HG02763 (cell line): ENCODE data around the gene SLC6A17.

Experiments
- ATAC-seq: cut with Tn5 transposase; IDR thresholded peaks from one replicate; pipeline ENCODE4 v1.9.1; 2021; ENCODE audit warnings: mild to moderate bottlenecking, moderate library complexity; ENCODE audit not compliant: unreplicated experiment

SLC6A17 gene

DNA sequence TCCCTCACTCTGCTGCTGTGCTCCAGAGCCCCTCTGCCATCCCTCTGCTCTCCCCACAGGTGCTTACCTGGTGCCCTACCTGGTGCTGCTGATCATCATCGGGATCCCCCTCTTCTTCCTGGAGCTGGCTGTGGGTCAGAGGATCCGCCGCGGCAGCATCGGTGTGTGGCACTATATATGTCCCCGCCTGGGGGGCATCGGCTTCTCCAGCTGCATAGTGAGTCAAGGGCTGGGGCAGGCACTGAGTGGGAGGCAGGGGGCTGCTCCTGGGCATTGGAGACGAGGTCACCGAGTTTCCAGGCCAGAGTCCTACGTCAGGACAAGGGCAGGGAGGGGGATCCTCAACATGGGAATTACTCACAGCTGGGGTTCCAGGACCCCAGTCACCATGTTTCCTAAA is 21.7 kb downstream of the SLC6A17 start:
- ATAC-seq: no peak

DNA sequence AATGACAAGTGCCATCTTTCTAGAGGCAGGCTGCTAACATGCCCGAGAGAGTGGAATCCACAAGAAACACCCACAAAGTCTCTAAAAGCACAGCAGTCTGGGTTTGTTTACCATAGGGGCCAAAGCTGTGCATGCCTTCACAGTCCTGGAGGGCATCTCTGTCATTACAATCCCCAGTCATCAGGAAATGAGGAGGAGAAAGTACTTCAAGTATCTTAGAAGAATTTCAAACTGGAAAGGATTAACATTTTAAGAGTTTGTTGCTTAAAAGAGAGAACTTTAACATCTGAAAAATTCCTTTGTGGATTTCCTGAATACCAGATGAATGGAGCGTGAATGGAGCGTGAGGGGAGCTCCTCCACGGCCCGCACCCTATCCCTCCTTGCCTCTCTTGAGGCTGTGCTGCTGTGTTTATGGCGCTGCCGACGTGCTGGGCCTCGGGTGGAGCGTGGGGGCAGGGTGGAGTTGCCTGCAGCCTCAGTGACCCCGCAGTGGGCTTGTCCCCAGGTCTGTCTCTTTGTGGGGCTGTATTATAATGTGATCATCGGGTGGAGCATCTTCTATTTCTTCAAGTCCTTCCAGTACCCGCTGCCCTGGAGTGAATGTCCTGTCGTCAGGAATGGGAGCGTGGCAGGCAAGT is 23.3 kb downstream of the SLC6A17 start:
- no peak for ATAC-seq

DNA sequence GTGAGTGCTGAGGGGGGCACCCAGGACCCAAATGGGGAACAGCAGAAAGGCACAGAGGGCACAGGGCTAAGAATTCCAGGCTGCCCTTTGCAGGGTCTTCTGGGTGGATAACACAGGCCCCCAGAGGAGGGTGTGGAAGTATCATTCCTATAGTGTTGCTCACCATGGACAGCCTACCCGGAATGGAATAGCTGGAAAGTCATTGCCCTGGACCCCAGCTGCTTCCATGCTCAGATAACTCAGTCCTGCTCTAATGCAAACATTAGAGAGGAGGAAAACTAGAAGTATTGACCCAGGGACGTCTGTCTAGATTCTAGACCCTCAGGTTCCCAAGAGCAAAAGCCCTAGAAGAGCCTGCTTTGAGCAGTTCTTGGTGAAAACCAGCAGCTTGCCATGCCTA is 24.7 kb downstream of the SLC6A17 start:
- no peak for ATAC-seq

DNA sequence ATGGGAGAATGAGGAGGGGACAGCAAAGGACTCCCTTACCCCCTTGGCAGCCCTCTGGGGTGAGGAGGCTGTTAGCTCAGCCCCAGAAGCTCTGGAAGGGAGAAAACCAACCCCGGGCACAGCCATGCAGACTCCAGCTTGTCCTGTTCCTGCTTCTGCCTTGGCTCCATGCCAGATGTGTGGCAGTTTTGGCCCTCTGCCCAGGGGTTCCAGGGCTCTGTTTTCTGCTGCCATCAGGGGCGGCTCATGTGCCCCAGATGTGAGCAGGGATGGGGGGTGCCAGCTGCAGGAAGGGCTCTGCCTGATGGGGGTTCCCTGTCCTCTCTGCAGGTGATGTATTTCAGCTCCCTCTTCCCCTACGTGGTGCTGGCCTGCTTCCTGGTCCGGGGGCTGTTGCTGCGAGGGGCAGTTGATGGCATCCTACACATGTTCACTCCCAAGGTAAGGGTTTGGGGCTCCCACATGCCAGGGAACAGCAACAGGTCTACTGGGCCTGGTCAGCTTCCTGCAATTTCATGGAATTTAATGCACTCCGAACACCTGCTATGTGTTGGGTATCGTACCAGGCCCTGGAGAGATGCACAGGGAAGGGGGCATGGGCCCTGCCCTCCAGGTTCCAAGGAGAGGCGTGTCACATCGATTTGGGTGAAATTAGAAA is 26.1 kb downstream of the SLC6A17 start:
- no peak for ATAC-seq

DNA sequence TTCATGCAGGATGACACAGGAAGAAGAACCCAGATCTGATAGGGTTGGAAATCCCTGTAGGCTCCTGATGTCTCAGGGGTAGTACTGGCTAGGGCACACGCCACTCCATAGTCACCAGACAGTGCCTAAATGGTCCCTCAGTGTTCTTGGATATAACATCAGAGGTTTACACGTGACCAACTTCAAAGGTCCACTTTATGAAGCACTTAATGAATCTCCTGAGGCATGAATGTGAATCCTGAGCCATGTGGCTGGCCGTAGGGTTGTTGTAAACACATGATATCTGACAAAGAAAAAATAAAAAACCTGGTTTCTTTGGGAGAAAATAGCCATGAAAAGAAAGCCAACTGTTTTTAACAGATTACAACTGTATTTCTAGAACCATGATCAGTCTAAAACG is 27.5 kb downstream of the SLC6A17 start:
- ATAC-seq: no peak

DNA sequence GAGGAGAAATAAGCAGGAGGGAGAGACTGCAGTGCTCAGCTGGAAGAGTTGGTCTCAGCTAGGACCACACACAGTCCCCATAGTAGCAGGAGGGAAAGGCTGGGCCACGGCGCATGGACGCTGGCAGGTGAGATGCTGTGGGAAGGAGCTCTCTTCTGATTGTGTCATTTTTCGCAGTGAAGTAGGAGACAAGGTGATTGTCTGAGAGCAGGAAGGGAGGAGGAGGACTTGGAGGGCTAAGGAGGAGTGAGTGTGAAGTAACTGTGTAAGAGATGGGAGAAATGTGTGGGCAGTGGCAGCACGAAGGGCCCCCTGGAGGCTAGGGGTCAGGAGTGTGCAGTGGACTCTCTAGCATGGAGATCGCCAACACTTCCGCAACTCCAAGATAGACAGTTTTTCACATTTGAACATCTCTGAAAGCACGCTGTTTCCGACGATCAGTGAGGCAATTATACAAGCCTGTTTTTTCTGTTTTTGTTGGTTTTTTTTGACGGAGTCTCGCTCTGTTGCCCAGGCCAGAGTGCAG is 33.4 kb downstream of the SLC6A17 start:
- no peak for ATAC-seq

DNA sequence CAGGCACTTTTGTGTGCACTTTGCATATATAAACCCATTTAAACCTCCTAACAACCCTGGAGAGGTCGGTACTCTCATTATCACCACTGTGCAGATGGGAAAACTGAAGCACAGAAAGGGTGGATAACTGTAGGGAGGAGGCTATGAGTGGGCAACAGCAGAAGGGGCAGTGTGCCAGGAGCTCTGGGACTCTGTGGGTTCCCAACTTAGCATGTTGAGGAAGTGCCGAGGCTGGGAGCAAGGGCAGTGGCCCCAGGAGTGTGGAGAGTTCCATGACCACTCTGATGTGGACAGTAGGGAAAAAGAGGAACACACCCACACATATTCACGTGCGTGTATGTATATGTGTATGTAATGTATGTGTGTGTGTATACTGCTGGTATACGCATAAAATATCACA is 34.2 kb downstream of the SLC6A17 start:
- no peak for ATAC-seq

DNA sequence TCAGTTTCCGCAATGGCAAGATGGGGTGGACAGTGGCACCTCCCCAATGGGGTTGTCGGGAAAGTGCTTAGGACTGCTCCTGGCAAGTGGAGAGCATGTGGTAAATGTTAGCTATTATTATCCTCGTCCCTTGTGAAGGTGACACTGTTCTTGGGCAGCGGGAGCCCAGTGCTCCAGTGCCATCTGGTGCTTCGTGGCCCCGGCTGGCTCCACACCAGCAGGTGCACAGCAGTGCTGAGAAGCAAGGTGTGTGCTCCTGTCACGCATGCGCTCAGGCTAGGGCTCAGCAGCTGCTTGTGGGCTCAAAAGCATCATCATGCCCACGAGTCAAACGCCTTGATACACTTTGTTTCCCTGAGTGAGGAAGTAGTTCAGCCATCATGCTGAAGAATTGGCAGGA is 34.9 kb downstream of the SLC6A17 start:
- ATAC-seq: no peak

DNA sequence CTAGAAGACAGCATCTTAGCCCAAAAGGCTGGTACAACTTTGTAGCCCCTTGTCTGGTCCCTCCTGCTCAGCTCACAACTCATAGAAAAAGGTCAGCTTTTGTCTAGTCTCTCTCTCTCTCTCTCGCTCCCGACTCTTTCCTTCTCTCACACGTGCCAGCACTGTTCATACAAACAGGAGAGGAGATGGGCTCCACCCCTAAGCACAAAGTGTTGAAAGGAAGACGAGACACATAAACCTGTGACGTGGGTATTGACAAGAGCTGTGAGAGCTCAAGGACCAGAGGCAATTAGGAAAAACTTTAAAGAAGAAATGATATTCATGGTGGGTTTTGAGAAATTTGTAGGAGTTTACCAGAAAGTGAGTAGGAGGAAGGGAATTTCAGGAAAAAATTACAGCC is 36.3 kb downstream of the SLC6A17 start:
- no peak for ATAC-seq

DNA sequence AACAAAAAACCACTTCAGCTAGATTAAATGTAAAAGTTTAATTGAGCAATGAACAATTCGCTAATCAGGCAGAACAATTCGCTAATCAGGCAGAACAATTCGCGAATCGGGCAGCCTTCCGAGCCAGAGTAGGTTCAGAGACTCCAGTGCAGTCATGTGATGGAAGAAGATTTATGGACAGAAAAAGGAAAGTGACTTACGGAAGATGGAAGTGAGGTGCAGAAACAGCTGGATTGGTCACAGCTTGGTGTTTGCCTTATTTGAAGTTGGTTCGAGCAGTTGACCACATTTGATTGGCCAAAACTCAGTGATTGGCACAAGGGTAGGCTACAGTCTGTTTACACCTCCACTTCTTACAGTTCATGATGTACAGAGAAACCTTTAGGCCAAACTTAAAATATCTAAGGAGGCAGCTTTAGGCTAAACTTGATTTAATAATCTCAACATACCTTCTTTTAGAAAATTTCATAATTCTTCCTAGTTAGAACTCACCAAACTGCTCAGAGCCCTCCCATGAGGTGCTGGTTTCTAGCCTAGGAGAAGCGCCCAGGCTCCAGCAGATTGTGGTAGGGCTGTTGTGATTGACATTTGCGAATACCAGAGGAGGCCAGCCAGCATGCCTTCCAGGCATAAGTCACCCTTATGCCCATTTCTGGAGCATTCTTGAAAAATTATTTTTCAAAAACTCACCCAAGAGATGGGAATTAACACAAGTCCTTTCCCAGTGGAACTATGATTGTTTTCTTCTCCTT is 37.0 kb downstream of the SLC6A17 start:
- no peak for ATAC-seq

DNA sequence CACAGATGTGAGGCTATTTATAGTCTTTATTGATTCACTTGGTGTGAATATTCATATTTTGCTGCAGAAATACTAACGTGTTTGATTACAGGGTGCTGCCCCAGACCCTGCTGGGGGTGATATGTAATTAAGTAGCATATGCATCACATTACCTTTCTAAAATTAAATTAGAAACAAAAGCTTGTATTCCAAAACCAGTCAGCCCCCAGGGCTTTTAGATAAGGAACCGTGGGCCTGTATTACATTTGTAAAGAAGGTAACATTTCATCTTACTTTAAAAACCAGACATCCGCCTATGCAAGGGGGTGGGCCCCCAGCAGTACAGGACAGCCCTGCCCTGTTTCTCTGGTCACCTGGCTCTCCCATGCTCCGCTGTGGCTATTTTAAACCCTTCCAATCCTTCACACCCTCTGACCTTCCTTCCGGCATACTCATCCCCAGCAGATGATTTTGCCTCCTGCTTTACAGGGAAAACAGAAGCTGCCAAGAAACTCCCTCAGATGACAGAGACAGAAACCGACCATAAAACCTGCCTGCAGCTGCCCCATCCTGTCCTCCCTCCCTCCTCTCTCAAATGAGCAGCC is 37.8 kb downstream of the SLC6A17 start:
- ATAC-seq: no peak

DNA sequence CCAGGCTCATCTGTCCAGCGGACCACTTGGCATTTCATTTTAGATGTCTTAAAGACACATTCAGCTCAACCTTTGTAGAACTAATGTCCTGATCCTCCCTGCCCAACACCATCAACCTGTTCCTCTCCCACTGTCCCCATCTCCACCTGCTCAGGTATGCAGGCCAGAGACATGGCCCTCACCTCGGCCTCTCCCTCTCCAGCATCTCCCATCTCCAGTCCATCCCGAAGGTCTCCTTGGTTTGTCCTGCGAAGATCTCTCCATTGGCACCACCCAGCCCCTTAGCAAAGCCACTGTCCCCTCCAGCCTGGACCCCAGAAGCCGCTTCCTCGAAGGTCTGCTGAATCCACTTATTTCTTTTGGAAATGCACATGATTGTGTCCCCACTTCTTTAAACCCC is 38.9 kb downstream of the SLC6A17 start:
- ATAC-seq: no peak

DNA sequence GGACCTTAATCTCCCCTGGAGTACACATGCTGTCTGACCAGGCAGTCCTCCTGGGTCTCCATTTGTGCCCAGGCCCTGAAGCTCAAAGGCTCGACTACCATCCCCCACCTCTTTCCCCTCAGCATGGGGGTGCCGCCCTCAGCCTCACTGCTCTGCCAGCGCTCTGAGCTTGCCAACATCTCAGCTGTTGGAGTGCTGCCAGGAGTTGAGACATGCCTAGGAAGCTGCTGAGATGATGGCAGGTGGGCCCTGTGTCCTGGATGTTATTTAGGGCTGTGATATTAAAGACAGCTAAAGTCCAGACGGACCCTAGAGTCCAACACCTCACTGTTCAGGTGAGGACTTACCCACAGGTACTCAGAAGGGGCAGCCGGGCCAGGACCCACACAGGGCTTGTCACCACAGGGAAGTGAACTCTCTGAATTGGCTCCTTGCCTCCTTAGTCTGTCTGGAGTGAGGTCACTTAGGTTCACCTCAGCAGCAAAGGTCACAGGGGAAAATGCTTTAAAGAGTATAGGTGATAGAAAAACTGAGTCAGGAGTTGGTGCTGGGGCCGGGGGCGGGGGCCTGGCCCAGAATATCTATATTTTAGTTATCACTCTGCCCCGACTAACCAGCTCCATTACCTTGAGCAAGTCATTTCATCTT is 40.1 kb downstream of the SLC6A17 start:
- ATAC-seq: no peak

DNA sequence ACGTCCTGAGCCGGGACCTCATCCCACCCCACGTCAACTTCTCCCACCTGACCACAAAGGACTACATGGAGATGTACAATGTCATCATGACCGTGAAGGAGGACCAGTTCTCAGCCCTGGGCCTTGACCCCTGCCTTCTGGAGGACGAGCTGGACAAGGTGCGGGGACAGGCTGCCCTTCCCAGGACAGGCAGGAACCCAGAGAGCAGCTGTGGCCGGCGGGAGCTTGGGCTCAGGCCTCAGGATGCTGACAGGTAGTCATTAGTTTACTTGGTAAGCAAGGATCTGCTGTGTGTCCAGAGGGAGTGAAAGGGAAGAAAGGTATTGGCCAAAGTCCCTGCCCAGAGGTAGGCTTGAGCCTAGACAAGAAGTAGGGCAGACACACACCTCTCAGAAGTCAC is 42.2 kb downstream of the SLC6A17 start:
- ATAC-seq: no peak

DNA sequence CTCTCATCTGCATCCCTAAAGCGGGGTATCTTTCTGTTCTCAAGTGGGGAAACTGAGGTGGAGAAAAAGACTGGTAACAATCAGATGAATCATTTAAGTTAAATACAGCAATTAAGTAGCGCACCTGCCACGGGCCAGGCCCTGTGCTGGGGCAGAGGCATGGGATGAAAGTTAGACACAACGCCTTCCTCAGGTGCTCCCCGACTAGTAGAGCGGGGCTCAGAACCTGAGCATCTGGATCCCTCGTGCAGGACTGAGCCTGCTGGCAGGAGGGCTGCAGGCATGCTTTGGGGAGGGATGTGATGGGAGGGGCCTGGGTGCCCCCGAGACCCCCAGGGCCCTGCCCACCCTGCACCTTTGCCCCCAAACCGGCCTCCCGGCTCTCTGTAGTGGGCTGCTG is 44.9 kb downstream of the SLC6A17 start:
- no peak for ATAC-seq

DNA sequence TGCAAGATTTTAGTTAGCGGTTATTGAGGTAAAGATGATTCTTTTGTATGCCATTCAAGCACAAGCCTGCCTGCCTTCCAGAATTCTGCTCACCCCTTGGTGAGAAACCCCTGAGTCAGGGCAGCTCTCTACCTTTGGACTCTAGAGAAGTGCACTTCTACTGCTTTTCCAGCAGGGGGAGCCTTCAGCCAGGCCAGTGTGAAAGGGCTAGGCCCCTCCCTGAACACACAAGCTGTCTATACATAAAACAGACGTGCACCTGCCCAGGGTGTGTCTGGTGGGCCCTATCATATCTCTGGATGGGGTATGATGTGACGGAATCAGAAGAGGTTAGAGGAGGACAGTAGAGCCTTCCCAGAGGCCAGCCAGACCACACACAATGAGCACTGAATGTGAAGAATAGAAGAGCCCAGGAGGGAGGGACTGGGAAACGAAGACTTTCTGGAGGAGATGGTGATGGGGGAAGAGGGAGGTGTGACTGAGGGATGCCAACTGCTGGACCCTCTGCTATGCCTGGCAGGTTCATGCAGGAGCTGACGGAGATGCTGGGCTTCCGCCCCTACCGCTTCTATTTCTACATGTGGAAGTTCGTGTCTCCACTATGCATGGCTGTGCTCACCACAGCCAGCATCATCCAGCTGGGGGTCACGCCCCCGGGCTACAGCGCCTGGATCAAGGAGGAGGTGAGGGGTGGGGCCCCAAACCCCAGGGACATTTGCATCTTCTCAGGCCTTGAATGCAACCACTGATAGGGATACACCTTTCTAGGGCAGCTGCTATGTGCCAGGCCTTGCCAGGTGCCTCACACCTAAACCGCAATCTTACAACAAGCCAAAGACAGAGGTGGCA is 46.8 kb downstream of the SLC6A17 start:
- ATAC-seq: peak; percentile 50

DNA sequence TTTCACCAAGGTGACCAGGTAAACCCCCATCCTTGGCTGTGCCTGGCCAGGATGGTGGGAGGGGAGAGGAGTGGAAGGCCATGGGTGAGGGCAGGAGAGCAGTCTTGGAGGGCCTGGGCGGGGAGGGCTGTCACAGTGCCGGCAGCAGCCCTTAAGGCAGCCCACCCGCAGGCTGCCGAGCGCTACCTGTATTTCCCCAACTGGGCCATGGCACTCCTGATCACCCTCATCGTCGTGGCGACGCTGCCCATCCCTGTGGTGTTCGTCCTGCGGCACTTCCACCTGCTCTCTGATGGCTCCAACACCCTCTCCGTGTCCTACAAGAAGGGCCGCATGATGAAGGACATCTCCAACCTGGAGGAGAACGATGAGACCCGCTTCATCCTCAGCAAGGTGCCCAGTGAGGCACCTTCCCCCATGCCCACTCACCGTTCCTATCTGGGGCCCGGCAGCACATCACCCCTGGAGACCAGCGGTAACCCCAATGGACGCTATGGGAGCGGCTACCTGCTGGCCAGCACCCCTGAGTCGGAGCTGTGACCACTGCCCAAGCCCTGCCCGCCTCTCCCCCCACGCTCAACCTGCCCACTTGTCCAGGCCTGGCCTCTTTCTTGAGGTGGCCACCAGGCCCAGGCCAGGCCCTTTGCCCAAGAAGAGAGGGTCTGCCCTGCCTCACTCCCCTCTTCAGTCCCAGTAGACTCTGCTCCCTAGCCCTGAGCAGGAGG is 47.8 kb downstream of the SLC6A17 start:
- ATAC-seq: no peak

DNA sequence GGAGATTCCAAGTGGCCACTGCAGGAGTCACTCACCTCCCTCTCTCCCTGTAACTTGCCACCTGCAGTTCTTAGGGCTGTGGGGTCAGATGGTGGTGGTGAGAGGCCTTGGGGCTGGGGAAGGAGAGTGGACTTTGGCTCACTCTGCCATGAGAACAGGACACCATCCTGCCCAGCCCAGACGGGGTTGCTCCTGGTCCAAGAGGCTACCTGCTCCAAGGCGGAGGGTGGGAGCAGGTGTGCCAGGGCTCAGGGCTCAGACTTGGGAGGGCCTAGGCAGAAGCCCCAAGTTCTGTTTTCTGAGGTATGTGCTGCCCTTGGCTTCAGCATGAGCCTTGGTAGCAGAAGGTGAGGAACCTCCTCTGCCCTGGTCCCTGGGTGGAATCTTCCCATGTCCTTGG is 48.5 kb downstream of the SLC6A17 start:
- no peak for ATAC-seq

DNA sequence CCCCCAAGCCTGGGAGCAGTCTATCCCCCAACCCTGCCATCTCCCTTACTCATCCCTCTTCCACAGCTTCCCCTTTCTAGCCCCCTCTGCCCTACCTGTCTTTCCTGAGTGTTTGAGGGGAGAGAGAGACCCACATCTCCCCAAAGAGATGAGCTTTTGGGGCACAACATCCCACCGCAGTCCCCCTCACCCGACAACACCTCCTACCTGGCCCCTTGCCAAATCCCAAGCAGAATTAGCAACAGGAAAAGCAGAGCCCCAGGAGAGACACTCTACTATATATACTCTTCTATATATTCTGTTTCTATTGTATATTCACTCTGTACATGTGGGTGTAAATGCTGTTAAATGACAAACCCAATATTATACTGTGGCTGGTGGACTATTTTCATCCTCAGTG is 49.9 kb downstream of the SLC6A17 start:
- ATAC-seq: no peak

DNA sequence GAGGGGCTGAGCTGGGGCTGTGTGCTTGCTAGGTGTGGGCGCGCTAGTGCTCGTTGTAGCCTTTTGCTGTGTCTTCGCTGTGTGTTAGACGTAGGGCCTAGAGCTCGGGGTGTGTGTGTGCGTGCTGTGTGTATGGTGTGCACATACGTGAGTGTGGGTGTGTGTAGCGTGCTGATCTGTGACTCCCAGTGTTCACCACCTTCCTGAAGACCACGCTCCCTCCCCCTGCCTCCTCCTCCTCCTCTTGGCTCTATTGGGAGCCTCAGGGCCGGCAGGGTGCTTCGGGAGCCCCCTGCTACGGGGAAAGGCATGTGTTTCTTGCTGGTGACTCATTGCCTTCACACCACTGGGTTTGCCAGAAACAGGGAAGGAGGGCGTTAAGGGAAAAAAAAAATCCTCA is 50.4 kb downstream of the SLC6A17 start:
- no peak for ATAC-seq
